ENCODE results near the gene MDH2. TPM values are rescaled to one million over a fixed set of nuclear protein-coding genes. Genes with fewer than 3 reads are reported as not detected.
"Not testable (repeated sequence)": the region's sequence is repeated elsewhere in the genome, so short reads cannot be mapped to it uniquely, and the experiment has no call there.

The MDH2 gene
- total RNA-seq, 2 experiments from 2014 or later = 148 to 166 TPM

GRCh38 chr7:76018520-76018919, 29.4 kb upstream of the MDH2 start:
- H3K9me3 Mint-ChIP-seq (ENCODE audit: insufficient read depth); H3K27me3 Mint-ChIP-seq (ENCODE audit: low read depth); POLR2A ChIA-PET; H3K4me3 Mint-ChIP-seq; ATAC-seq; DNase-seq; H3K27ac Mint-ChIP-seq: not testable (repeated sequence)
- CTCF ChIA-PET = interaction anchor here (1.2 to 1.8 kb wide), 3 partner anchors 12 to 153 kb away, joined by 3 to 9 read pairs (median 7); no protein-coding TSS in a partner anchor
- Mint-ChIP-seq H3K36me3 (ENCODE audit: low read depth) (peaks cover 45% of the 10 kb centered on the region), H3K4me1 (ENCODE audit: low read depth) (peaks cover 21% of the 10 kb centered on the region)

DNA sequence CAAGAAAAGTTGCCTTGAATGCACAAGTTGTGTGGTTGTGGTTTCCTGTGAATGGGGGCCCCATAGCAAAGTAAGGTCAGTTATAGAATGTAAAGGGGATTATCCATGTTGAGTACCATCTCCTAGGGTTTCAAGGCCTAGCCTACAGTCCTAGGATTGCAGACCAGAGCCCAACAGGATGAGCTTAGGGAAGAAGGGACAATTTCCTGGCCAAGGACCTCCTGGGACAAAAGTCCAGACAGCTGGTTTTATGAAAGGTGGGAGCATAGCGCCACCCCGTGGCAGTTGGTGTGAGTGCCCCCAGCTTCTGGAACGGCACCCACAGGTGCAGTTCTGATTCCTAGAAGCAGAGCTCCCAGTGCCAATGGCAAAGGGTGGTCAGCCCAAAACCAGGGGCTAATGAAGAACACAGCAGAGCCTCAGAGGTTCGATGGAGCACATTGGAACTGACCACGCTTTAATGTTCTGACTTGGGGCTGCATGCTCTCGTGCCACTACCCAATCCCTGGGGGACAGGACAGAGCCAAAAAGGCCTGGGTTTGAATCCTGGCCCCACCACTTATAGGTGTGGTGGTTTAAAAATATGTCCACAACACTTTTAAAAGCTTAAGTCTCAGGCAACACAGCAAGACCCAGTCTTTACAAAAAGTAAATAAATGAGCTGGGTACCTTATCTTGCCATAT, 27.7 kb upstream of the MDH2 start:
- peaks cover 39% of the 10 kb centered on the region for H3K36me3 Mint-ChIP-seq (ENCODE audit: low read depth)
- ATAC-seq = peak; percentile 74
- peaks cover 21% of the 10 kb centered on the region for H3K4me1 Mint-ChIP-seq (ENCODE audit: low read depth)
- POLR2A ChIA-PET = interaction anchor here (1.0 to 1.3 kb wide), 2 partner anchors 10 to 28 kb away, joined by 3 read pairs; partner anchors contain the start of genes MDH2 and STYXL1
- H3K27me3 Mint-ChIP-seq (ENCODE audit: low read depth) = no peaks in the 10 kb centered on the region
- DNase-seq = peak; percentile 79
- peak overlapping the region; percentile 34 for H3K4me3 Mint-ChIP-seq
- CTCF ChIA-PET = interaction anchor here (0.6 to 3.1 kb wide), 40 partner anchors 11 to 534 kb away, joined by 3 to 57 read pairs (median 4); partner anchors contain the start of genes MDH2, POM121C and RHBDD2
- H3K27ac Mint-ChIP-seq = no peak overlapping the region
- no peaks in the 10 kb centered on the region for H3K9me3 Mint-ChIP-seq (ENCODE audit: insufficient read depth)

- H3K4me3 Mint-ChIP-seq = no peak overlapping the region
- POLR2A ChIA-PET = no interaction called here
- DNase-seq (no peak), ATAC-seq (no peak)
- H3K27me3 Mint-ChIP-seq (ENCODE audit: low read depth) = no peaks in the 10 kb centered on the region
- H3K27ac Mint-ChIP-seq = no peak overlapping the region
- H3K9me3 Mint-ChIP-seq (ENCODE audit: insufficient read depth) = no peaks in the 10 kb centered on the region
- CTCF ChIA-PET = interaction anchor here (3.1 kb wide), 1 partner anchor 260 kb away, joined by 18 read pairs; no protein-coding TSS in a partner anchor
- peaks cover 21% of the 10 kb centered on the region for H3K4me1 Mint-ChIP-seq (ENCODE audit: low read depth)
- H3K36me3 Mint-ChIP-seq (ENCODE audit: low read depth) = peaks cover 31% of the 10 kb centered on the region
These were observed 25.7 kb upstream of the MDH2 start for GRCh38 chr7:76022026-76022780.

GRCh38 chr7:76023002-76023401, 24.9 kb upstream of the MDH2 start:
- CTCF ChIA-PET = no interaction called here
- peaks cover 27% of the 10 kb centered on the region for H3K36me3 Mint-ChIP-seq (ENCODE audit: low read depth)
- no peak for ATAC-seq
- DNase-seq = no peak
- no peak overlapping the region for H3K4me3 Mint-ChIP-seq
- H3K9me3 Mint-ChIP-seq (ENCODE audit: insufficient read depth) = no peaks in the 10 kb centered on the region
- POLR2A ChIA-PET = interaction anchor here (0.7 kb wide), 1 partner anchor 22 kb away, joined by 3 read pairs; no protein-coding TSS in a partner anchor
- no peaks in the 10 kb centered on the region for H3K27me3 Mint-ChIP-seq (ENCODE audit: low read depth)
- peaks cover 21% of the 10 kb centered on the region for H3K4me1 Mint-ChIP-seq (ENCODE audit: low read depth)
- H3K27ac Mint-ChIP-seq = no peak overlapping the region

DNA sequence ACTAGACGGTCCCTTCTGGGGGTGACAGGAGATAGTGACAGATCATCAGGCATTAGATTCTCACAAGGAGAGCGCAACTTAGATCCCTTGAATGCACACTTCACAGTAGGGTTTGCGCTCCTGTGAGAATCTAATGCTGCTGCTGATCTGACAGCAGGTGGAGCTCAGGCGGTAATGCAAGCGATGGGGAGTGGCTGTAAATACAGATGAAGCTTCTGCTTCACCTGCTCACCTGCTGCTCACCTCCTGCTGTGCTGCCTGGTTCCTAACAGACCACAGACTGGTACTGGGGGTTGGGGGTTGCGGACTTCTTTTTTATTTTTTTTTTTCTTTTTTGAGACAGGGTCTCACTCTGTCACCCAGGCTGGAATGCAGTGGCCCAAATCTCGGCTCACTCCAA, 18.2 kb upstream of the MDH2 start:
- H3K9me3 Mint-ChIP-seq (ENCODE audit: insufficient read depth); POLR2A ChIA-PET; H3K27me3 Mint-ChIP-seq (ENCODE audit: low read depth); H3K4me1 Mint-ChIP-seq (ENCODE audit: low read depth); H3K27ac Mint-ChIP-seq; H3K4me3 Mint-ChIP-seq; ATAC-seq; DNase-seq: not testable (repeated sequence)
- CTCF ChIA-PET = interaction anchor here (1.6 kb wide), 1 partner anchor 12 kb away, joined by 5 read pairs; no protein-coding TSS in a partner anchor
- peaks cover 10% of the 10 kb centered on the region for H3K36me3 Mint-ChIP-seq (ENCODE audit: low read depth)

GRCh38 chr7:76031964-76032363, 15.9 kb upstream of the MDH2 start:
- Mint-ChIP-seq H3K4me1 (ENCODE audit: low read depth) (peaks cover 3% of the 10 kb centered on the region), H3K9me3 (ENCODE audit: insufficient read depth) (no peaks in the 10 kb centered on the region), H3K36me3 (ENCODE audit: low read depth) (peaks cover 5% of the 10 kb centered on the region), H3K27me3 (ENCODE audit: low read depth) (no peaks in the 10 kb centered on the region), H3K27ac (no peak overlapping the region), H3K4me3 (no peak overlapping the region)
- DNase-seq (no peak), ATAC-seq (no peak)
- ChIA-PET POLR2A (no interaction called here), CTCF (interaction anchor here (1.5 kb wide), 1 partner anchor 116 kb away, joined by 3 read pairs; no protein-coding TSS in a partner anchor)

DNA sequence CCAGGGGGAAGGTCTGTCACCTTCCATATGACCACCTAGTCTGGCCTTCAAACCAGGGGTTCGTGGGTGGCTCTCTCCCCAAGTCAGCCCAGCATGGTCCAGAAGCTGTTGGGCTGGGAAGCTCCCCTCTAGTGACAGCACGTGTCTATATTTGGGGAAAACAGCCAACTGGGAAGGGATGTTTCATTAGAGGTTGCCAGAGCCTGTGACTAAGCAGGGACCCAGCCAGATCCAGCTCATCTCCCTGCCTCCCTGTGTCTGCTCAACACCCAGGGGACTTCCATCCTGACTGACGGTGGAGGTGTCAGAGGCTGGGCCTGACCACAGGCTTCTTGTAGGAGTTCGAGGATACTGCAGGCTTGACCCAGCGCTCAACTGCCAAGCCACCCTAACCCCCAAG, 10.6 kb upstream of the MDH2 start:
- Mint-ChIP-seq H3K27ac (no peak overlapping the region), H3K9me3 (ENCODE audit: insufficient read depth) (no peaks in the 10 kb centered on the region), H3K4me1 (ENCODE audit: low read depth) (peaks cover 5% of the 10 kb centered on the region), H3K36me3 (ENCODE audit: low read depth) (peaks cover 2% of the 10 kb centered on the region), H3K4me3 (no peak overlapping the region), H3K27me3 (ENCODE audit: low read depth) (no peaks in the 10 kb centered on the region)
- POLR2A ChIA-PET = interaction anchor here (2.6 kb wide), 1 partner anchor 11 kb away, joined by 15 read pairs; the partner anchor contains the start of genes MDH2 and STYXL1
- ATAC-seq (no peak), DNase-seq (no peak)
- CTCF ChIA-PET = interaction anchor here (2.1 kb wide), 1 partner anchor 17 kb away, joined by 8 read pairs; no protein-coding TSS in a partner anchor

GRCh38 chr7:76040126-76040525, 7.8 kb upstream of the MDH2 start:
- DNase-seq = no peak
- Mint-ChIP-seq H3K36me3 (ENCODE audit: low read depth) (peaks cover 5% of the 10 kb centered on the region), H3K9me3 (ENCODE audit: insufficient read depth) (no peaks in the 10 kb centered on the region), H3K4me1 (ENCODE audit: low read depth) (peaks cover 6% of the 10 kb centered on the region), H3K4me3 (no peak overlapping the region), H3K27me3 (ENCODE audit: low read depth) (no peaks in the 10 kb centered on the region), H3K27ac (no peak overlapping the region)
- CTCF ChIA-PET = interaction anchor here (1.0 kb wide), 1 partner anchor 20 kb away, joined by 4 read pairs; no protein-coding TSS in a partner anchor
- POLR2A ChIA-PET = no interaction called here
- ATAC-seq = no peak

DNA sequence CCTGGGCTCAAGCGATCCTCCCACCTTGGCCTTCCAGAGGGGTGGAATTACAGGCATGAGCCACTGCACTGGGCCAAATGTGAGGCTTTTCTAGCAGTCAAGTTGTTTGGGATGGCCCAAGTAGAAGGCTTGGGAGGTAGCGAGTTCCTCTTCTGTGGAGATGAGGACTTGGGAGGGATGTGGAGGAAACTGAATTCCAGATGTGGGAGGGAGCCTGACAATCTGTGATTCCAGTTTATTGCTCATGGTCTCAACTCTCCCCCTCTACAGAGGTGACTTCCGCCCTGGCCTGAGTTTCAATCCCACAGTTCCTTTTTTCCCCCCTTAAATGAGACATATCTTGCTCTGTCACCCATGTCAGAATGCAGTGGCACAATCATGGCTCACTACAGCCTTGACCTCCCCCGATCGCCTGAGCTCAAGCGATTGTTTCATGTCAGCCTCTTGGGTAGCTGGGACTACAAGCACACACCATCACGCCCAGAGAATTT, 3.5 kb upstream of the MDH2 start:
- Mint-ChIP-seq H3K36me3 (ENCODE audit: low read depth) (peaks cover 20% of the 10 kb centered on the region), H3K9me3 (ENCODE audit: insufficient read depth) (no peaks in the 10 kb centered on the region), H3K4me1 (ENCODE audit: low read depth) (peaks cover 20% of the 10 kb centered on the region), H3K27me3 (ENCODE audit: low read depth) (no peaks in the 10 kb centered on the region), H3K4me3 (no peak overlapping the region), H3K27ac (no peak overlapping the region)
- DNase-seq (no peak), ATAC-seq (no peak)
- ChIA-PET CTCF (interaction anchor here (2.0 kb wide), 1 partner anchor 24 kb away, joined by 8 read pairs; no protein-coding TSS in a partner anchor), POLR2A (interaction anchor here (0.6 kb wide), 2 partner anchors 21 to 346 kb away, joined by 3 read pairs; no protein-coding TSS in a partner anchor)

GRCh38 chr7:76047305-76047810, 548 bp upstream of the MDH2 start:
- no peaks in the 10 kb centered on the region for H3K9me3 Mint-ChIP-seq (ENCODE audit: insufficient read depth)
- peak overlapping the region; percentile 95 for H3K27ac Mint-ChIP-seq
- peaks cover 39% of the 10 kb centered on the region for H3K4me1 Mint-ChIP-seq (ENCODE audit: low read depth)
- ChIA-PET POLR2A (interaction anchor here (0.6 to 1.7 kb wide), 13 partner anchors 9 to 308 kb away, joined by 3 to 15 read pairs (median 4); partner anchors contain the start of genes HIP1 and TMEM120A), CTCF (interaction anchor here (0.6 to 1.3 kb wide), 4 partner anchors 86 to 215 kb away, joined by 3 read pairs; partner anchors contain the start of gene POR)
- ATAC-seq (peak; percentile 8), DNase-seq (peak; percentile 29)
- H3K4me3 Mint-ChIP-seq = peak overlapping the region; percentile 96
- H3K27me3 Mint-ChIP-seq (ENCODE audit: low read depth) = no peaks in the 10 kb centered on the region
- peaks cover 37% of the 10 kb centered on the region for H3K36me3 Mint-ChIP-seq (ENCODE audit: low read depth)

GRCh38 chr7:76048668-76048988, 722 bp downstream of the MDH2 start:
- ChIA-PET CTCF (interaction anchor here (0.9 to 1.3 kb wide), 8 partner anchors 10 to 267 kb away, joined by 3 to 6 read pairs (median 4); no protein-coding TSS in a partner anchor), POLR2A (interaction anchor here (1.4 to 1.7 kb wide), 2 partner anchors 40 to 309 kb away, joined by 4 to 5 read pairs; partner anchors contain the start of gene HIP1)
- H3K36me3 Mint-ChIP-seq (ENCODE audit: low read depth) = peaks cover 41% of the 10 kb centered on the region
- peak overlapping the region; percentile 91 for H3K27ac Mint-ChIP-seq
- ATAC-seq = peak; percentile 6
- peaks cover 43% of the 10 kb centered on the region for H3K4me1 Mint-ChIP-seq (ENCODE audit: low read depth)
- H3K9me3 Mint-ChIP-seq (ENCODE audit: insufficient read depth) = no peaks in the 10 kb centered on the region
- peak; percentile 43 for DNase-seq
- H3K27me3 Mint-ChIP-seq (ENCODE audit: low read depth) = no peaks in the 10 kb centered on the region
- H3K4me3 Mint-ChIP-seq = peak overlapping the region; percentile 96

Data from activated CD8-positive, alpha-beta T cell treated with anti-CD3 and anti-CD28 coated beads, Interleukin-2, amount 10 ng/mL, durations not matched to agents 7 days and 5 days (primary cell).